Keratinocyte (primary cell): Measurements from ENCODE around the gene SCUBE3.

Experiments used
- CTCF ChIP-seq, 3 experiments: IDR thresholded peaks in 1 of 3; conservative IDR thresholded peaks in 1 of 3; optimal IDR thresholded peaks in 1 of 3; 2 replicates in 2 of 3; 3 replicates in 1 of 3; pipeline versions ENCODE3 to v1.5.1; 2011; ENCODE audit warnings: low read length in 3 of 3, mild to moderate bottlenecking in 3 of 3, moderate library complexity in 2 of 3, control low read depth in 1 of 3, inconsistent platforms in 1 of 3; ENCODE audit not compliant: insufficient read depth in 2 of 3; ENCODE audit errors: extremely low read depth in 1 of 3
- EZH2 ChIP-seq: IDR thresholded peaks from one replicate; pipeline ENCODE4 v1.6.1; 2012; ENCODE audit warnings: inconsistent platforms, mild to moderate bottlenecking, low read length, moderate library complexity

DNA sequence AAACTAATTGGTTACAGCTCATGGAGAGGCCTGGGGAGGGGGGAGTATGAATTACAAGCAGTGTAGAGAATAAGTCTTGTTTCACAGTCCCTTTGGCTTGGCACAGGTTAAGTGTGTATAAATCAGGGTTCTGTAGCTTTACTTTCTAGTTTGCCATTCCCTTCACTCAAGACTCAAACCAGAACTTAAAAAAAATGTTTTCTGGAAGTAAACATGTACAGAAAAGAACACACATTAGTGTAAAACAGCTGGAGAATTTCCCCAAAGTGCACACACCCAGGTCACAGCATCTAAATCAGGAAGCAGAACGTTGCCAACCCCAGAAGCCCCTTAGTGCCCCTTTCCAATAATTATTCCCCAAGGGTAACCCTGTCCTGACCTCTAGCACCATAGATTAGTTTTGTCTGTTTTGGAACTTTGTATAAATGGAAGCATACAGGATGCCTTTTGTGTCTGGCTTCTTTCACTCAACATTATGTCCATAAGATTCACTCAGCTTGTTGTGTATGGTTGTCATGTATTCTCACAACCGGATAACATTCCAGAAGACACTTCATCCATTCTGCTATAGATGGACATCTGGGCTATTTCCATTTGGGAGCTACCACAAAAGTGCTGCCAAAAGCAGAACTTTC is 33.7 kb upstream of the SCUBE3 start:
- no peak for TF ChIP-seq CTCF (optimal IDR thresholded peaks at IDR 0.05 in 1 of 3, IDR thresholded peaks at IDR 0.05 in 1 of 3, conservative IDR thresholded peaks at IDR 0.05 in 1 of 3; ENCODE audit: extremely low read depth in 1 of 3, insufficient read depth in 2 of 3, low read length in 3 of 3)
- TF ChIP-seq EZH2, result no peak
